Activated T-cell treated with anti-CD3 and anti-CD28 coated beads, Interleukin-2, amount 50 U/mL, for 24 hours (primary cell): ENCODE data around the gene SNTG2.

Experiments
- DNase-seq: peaks from one replicate; pipeline ENCODE4 v3.0.0-alpha.2; 2020
- H3K27ac Mint-ChIP-seq: 2 replicates; pipeline ENCODE4 v1.8.0; 2020; ENCODE audit warnings: mild to moderate bottlenecking, mixed read lengths
- H3K27me3 Mint-ChIP-seq: 2 replicates; pipeline ENCODE4 v1.8.0; 2020; ENCODE audit warnings: mixed read lengths
- H3K36me3 Mint-ChIP-seq: 2 replicates; pipeline ENCODE4 v1.8.0; 2020; ENCODE audit warnings: low read depth, mixed read lengths
- H3K4me1 Mint-ChIP-seq: 2 replicates; pipeline ENCODE4 v1.8.0; 2020; ENCODE audit warnings: low read depth, mixed read lengths
- H3K4me3 Mint-ChIP-seq: 2 replicates; pipeline ENCODE4 v1.8.0; 2020; ENCODE audit warnings: mild to moderate bottlenecking, moderate library complexity, mixed read lengths
- H3K9me3 Mint-ChIP-seq: 2 replicates; pipeline ENCODE4 v1.8.0; 2020; ENCODE audit warnings: mixed read lengths

SNTG2 gene

DNA sequence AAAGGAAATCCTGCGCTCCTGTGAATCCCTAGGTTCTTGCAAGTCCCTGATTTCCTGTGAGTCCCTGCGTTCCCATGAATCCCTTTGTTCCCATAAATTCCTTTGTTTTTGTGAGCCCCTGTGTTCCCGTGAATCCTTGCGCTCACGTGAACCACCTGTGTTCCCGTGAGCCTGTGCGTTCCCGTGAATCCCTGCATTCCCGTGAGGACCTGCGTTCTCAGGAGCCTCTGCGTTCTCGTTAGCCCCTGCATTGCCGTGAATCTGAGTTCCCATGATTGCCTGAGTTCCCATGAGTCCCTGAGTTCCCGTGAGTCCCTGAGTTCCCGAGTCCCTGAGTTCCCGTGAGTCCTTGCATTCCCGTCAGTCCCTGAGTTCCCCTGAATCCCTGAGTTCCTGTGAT, 71.5 kb downstream of the SNTG2 start:
- H3K4me1 Mint-ChIP-seq: no peaks in the 10 kb centered on the region
- no peaks in the 10 kb centered on the region for H3K36me3 Mint-ChIP-seq
- no peak for DNase-seq
- H3K27ac Mint-ChIP-seq: no peak overlapping the region
- no peaks in the 10 kb centered on the region for H3K9me3 Mint-ChIP-seq
- H3K4me3 Mint-ChIP-seq: no peak overlapping the region
- no peaks in the 10 kb centered on the region for H3K27me3 Mint-ChIP-seq

DNA sequence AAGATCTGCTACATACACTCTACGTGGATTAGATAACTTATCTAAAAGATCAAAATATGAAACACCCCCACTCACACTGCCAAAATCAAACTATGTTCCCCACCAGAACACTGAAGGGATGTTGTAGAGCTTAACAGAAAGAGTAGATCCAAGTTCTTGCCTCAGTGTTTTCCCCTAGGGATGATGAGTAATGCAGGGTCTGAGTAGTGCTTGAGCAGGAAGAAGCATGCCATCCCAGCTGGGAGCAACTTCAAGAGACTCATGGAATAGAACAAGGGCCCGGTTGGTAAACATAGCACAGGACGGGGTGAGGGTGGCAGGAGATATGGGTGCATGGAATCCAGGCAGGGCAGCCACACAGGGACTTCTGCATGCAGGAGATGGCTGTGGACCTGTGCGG, 74.3 kb downstream of the SNTG2 start:
- Mint-ChIP-seq H3K4me1 (no peaks in the 10 kb centered on the region), H3K27ac (no peak overlapping the region), H3K4me3 (no peak overlapping the region), H3K27me3 (no peaks in the 10 kb centered on the region), H3K36me3 (no peaks in the 10 kb centered on the region), H3K9me3 (no peaks in the 10 kb centered on the region)
- no peak for DNase-seq

DNA sequence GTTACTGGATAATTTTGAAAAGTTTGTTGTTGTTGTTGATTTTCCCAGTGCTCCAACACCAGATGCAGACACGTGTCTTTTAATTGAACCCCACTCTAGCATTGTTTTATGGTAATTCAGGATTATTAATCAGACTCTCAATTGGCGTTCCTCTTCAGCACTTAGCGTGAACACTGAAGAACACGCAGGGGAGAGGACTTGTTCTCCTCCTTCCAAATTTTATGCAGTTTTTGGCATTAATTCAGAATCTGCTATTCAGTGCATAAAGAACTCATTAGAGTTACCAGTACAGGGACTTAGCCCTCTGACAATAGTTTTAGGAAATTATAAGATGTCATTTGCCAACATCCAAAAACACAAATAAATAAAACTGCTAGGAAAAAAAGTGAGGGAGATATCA, 75.5 kb downstream of the SNTG2 start:
- Mint-ChIP-seq H3K9me3 (no peaks in the 10 kb centered on the region), H3K27ac (no peak overlapping the region), H3K4me1 (no peaks in the 10 kb centered on the region), H3K4me3 (no peak overlapping the region), H3K27me3 (no peaks in the 10 kb centered on the region), H3K36me3 (no peaks in the 10 kb centered on the region)
- DNase-seq: no peak

DNA sequence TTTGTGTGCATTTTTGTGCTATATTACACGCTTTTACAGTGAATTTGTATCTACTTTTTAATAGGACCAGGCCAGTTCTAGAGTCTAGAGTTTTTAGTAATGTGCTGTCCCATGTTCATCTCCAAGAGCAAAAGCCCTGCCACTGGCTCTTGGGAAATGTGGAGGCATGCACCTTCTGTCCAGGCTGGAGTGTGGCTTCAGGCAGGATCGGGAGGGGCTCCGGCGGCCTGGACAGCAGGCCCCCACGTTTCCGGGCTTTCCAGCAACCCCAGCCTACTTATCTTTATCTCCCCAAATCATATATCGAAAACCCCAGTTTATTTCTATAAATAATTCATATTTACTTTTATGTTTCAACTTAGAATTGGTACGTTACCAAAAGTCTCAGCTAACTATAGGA, 78.2 kb downstream of the SNTG2 start:
- Mint-ChIP-seq H3K27me3 (no peaks in the 10 kb centered on the region), H3K9me3 (no peaks in the 10 kb centered on the region), H3K27ac (no peak overlapping the region), H3K4me3 (no peak overlapping the region), H3K4me1 (peaks cover 12% of the 10 kb centered on the region), H3K36me3 (no peaks in the 10 kb centered on the region)
- no peak for DNase-seq

DNA sequence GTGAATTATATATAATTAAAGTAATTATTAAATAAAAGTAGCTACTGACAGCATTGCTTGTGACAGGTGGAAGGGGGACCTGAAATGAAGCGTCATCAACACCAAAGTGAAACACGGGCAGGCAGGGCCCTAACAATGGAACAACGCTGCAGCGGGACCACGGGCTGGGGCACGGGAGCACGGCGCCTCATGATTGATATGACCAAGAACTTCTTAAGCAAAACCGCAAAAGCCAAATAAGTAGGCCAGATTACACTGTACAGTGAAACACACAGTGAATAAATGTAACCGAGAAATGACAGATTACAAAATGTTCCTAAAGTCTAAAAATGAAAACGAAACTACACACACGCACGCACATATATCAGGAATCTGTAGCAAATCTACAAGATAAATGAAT, 81.4 kb downstream of the SNTG2 start:
- H3K36me3 Mint-ChIP-seq: no peaks in the 10 kb centered on the region
- peak overlapping the region; percentile 37 for H3K4me3 Mint-ChIP-seq
- no peaks in the 10 kb centered on the region for H3K27me3 Mint-ChIP-seq
- H3K9me3 Mint-ChIP-seq: peaks cover 3% of the 10 kb centered on the region
- no peak overlapping the region for H3K27ac Mint-ChIP-seq
- DNase-seq: peak; percentile 45
- peaks cover 12% of the 10 kb centered on the region for H3K4me1 Mint-ChIP-seq

DNA sequence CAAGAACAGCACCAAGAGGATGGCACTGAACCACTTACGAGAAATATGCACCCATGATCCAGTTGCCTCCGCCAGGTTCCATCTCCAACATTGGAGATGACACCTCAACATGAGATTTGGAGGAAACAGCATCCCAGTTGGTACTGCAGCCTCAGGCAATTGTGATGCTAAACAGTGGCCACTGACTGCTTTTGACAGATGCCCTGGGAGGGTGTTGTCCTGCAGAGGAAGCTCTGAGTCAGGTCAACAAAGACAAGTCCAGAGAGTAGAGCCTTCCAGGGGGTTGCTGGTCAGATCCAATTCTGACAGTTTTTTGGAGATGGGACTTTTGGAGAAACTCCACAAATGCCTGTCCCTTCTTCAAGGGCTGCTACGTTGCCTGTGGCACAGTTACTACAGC, 82.4 kb downstream of the SNTG2 start:
- Mint-ChIP-seq H3K4me1 (peaks cover 12% of the 10 kb centered on the region), H3K4me3 (no peak overlapping the region), H3K9me3 (peaks cover 3% of the 10 kb centered on the region), H3K27ac (no peak overlapping the region), H3K36me3 (no peaks in the 10 kb centered on the region), H3K27me3 (no peaks in the 10 kb centered on the region)
- no peak for DNase-seq

DNA sequence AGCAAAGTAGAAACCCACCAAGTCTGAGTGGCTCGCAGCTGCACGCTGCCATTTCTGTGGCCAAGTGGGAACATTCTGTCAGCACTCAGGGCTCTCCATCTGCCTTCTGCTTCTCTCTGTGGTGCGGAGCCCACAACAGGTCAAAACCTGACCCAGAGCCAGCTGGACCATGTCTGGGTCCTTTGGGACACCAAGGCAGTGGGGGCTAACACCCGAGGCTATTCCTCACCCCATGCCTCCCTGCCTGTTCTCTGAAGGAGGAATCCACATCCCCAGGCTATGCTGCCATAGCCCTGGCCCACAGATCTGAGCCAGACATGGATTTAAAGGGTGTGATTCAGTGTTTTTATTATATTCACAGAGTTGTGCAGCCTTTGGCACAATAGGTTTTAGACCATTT, 86.4 kb downstream of the SNTG2 start:
- H3K27ac Mint-ChIP-seq: no peak overlapping the region
- peaks cover 8% of the 10 kb centered on the region for H3K4me1 Mint-ChIP-seq
- no peaks in the 10 kb centered on the region for H3K27me3 Mint-ChIP-seq
- peaks cover 3% of the 10 kb centered on the region for H3K9me3 Mint-ChIP-seq
- DNase-seq: no peak
- no peaks in the 10 kb centered on the region for H3K36me3 Mint-ChIP-seq
- H3K4me3 Mint-ChIP-seq: no peak overlapping the region

DNA sequence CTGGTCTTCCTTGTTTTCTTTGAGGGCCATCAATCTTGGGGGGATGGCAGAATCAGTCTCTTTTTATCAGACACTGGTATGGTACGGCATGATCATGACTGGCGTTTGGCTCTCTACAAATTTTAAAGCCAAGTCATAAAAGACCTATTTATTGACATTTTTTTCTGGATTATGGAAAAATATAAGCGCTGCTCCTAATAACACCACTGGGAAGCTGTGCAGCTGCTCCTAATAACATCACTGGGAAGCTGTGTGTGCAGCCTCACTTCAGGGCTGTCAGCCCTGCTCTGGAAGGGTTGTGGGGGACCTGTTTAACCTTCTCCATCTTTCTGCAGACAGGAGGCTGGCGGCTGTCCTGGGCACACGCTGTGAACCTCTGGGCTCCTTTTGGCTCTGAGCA, 88.9 kb downstream of the SNTG2 start:
- no peak overlapping the region for H3K4me3 Mint-ChIP-seq
- no peaks in the 10 kb centered on the region for H3K4me1 Mint-ChIP-seq
- no peaks in the 10 kb centered on the region for H3K36me3 Mint-ChIP-seq
- no peak overlapping the region for H3K27ac Mint-ChIP-seq
- H3K27me3 Mint-ChIP-seq: peaks cover 6% of the 10 kb centered on the region
- no peak for DNase-seq
- peaks cover 10% of the 10 kb centered on the region for H3K9me3 Mint-ChIP-seq

DNA sequence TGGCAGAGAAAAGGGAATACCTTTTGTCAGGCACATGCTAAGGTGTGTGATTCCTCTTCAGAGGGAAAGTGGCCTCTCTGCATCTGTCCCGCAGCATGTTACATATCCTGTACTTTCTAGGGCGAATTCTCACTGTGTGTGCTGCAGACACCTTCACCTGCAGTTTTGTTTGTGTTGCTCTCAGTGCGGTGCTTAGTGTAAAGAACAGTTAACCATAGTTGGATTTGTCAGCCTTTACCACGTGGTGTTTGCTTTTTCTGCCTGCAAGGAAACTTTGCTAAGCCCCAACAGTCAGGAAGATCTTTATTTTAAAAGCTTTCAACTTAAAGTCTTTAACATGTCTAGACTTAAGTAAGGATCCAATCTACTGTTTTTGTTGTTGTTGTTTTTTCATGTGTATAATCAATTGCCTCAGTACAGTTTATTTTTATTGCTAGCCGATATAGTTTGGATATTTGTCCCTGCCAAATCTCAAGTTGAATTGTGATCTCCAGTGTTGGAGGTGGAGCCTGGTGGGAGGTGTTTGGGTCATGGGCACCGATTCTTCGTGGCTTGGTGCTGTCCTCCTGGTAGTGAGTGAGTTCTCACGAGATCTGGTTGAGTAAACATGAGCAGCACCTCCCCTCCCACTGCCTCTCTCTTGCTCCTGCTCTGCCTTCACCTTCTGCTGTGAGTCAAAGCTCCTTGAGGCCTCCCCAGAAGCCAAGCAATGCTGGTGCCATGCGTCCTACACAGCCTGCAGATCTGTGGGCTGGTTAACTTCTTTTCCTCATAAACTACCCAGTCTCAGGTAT, 90.6 kb downstream of the SNTG2 start:
- Mint-ChIP-seq H3K27ac (no peak overlapping the region), H3K36me3 (no peaks in the 10 kb centered on the region), H3K4me3 (no peak overlapping the region), H3K27me3 (peaks cover 8% of the 10 kb centered on the region), H3K9me3 (peaks cover 12% of the 10 kb centered on the region), H3K4me1 (peaks cover 6% of the 10 kb centered on the region)
- DNase-seq: no peak

DNA sequence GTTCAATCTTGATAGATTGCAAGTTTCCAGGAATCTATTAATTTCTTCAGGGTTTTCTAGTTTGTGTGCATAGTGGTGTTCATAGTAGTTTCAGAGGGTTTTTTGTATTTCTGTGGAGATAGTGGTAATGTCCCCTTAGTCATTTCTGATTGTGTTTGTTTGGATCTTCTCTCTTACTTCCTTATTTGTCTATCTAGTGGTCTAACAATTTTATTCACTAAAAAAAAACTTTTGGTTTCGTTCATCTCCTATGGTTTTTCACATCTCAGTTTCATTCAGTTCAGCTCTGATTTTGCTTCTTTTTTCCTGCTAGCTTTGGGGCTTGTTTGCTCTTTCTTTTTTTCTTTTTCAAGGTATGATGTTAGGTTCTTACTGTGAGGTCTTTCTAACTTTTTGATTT, 94.5 kb downstream of the SNTG2 start:
- H3K27me3 Mint-ChIP-seq: peaks cover 22% of the 10 kb centered on the region
- peaks cover 6% of the 10 kb centered on the region for H3K4me1 Mint-ChIP-seq
- no peak overlapping the region for H3K4me3 Mint-ChIP-seq
- DNase-seq: no peak
- H3K36me3 Mint-ChIP-seq: no peaks in the 10 kb centered on the region
- no peak overlapping the region for H3K27ac Mint-ChIP-seq
- peaks cover 22% of the 10 kb centered on the region for H3K9me3 Mint-ChIP-seq

DNA sequence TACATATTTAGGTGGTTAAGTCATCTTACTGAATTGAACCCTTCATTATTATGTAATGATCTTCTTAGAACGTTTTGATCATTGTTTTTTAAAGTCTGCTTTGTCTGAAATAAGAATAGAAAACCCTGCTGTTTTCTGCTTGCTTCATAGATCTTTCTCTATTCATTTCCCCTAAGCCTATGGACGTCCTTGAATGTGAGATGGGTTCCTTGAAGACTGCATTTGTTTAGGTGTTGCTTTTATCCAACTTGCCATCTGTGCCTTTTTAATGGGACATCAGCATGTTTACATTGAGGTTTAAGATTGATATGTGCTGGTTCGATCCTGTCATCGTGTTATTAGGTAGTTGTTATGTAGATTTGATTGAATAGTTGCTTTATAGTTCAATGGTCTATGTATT, 95.4 kb downstream of the SNTG2 start:
- DNase-seq: no peak
- Mint-ChIP-seq H3K36me3 (no peaks in the 10 kb centered on the region), H3K4me3 (no peak overlapping the region), H3K27ac (no peak overlapping the region), H3K4me1 (peaks cover 7% of the 10 kb centered on the region), H3K27me3 (peaks cover 23% of the 10 kb centered on the region), H3K9me3 (peaks cover 22% of the 10 kb centered on the region)

DNA sequence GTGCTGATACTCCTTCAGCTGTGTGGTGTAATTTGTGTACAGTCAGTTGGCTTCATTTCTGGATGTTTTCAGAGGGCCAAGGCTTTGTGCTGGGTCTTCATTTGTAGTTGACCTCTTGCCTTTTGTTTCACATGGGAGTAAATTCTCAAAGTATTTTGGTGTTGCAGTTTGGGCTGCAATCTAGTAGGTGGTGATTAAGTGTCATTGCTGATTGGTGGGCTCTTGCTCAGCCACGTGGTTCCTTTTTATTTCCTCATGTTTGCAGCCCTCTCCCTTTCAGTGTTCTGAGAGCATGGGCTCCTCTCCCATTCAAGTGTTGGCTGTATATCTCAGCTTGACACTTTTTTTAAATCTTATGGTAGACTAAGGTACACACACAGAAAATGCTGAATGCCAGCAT, 96.8 kb downstream of the SNTG2 start:
- H3K27me3 Mint-ChIP-seq: peaks cover 26% of the 10 kb centered on the region
- H3K9me3 Mint-ChIP-seq: peaks cover 19% of the 10 kb centered on the region
- H3K36me3 Mint-ChIP-seq: no peaks in the 10 kb centered on the region
- H3K4me3 Mint-ChIP-seq: no peak overlapping the region
- no peak overlapping the region for H3K27ac Mint-ChIP-seq
- H3K4me1 Mint-ChIP-seq: peaks cover 8% of the 10 kb centered on the region
- no peak for DNase-seq

DNA sequence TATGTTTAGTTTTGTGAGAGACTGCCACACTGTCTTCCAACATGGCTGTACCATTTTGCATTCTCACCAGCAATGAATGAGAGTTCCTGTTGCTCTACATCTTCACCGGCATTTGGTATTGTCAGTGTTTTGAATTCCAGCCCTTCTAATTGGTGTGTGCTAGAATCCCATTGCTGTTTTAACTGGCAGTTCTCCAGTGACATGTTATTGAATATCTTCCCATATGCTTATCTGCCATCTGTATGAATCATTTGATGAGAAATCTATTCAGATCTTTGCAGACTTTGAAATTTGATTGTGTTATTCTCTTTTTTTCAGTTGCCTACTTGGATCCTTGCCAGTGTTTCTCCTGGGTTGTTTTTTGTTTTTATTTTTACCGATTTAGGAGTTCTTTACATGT, 99.0 kb downstream of the SNTG2 start:
- Mint-ChIP-seq H3K4me3 (no peak overlapping the region), H3K4me1 (peaks cover 8% of the 10 kb centered on the region), H3K27ac (no peak overlapping the region), H3K36me3 (no peaks in the 10 kb centered on the region), H3K9me3 (peaks cover 12% of the 10 kb centered on the region), H3K27me3 (peaks cover 31% of the 10 kb centered on the region)
- no peak for DNase-seq

DNA sequence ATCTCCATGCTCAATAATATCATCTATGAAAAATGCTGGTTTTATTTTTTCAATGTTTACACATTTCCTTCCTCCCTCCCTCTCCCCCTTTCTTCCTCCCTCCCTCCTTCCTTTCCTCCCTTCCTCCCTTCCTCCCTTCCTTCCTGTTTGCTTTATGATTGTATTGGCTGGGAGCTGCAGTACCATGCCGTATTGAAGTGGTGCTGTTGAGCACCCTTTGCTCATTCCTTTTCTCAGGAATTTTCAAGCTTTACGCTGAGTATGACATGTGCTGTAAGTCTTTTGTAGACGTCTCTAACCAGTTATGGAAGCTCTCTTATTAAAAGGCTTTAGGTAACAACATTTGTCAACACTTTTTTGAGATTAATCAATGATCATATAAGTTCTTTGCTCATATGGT, 100.4 kb downstream of the SNTG2 start:
- Mint-ChIP-seq H3K27me3 (peaks cover 36% of the 10 kb centered on the region), H3K4me1 (peaks cover 1% of the 10 kb centered on the region), H3K4me3 (no peak overlapping the region), H3K9me3 (peaks cover 12% of the 10 kb centered on the region), H3K36me3 (no peaks in the 10 kb centered on the region), H3K27ac (no peak overlapping the region)
- DNase-seq: no peak

DNA sequence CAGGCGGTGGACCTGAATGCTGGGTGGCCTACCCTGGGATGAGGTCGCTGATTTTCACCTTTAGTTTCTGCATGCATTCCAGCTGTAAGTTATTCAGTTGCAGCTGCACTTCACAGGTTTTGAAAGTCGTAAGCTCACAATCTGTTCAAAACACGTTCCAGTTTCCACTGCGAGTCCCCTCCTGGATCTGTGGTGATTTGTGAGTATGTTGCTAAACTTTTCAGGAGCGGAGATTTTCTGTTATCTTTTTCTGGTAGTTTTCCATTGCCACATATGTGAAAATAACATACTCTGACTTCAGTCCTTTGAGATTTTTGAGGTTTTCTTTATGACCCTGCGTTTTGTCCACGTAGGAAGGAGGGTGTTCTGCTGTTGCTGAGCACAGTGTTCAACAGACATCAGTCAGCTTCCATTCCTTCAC, 102.1 kb downstream of the SNTG2 start:
- peaks cover 7% of the 10 kb centered on the region for H3K9me3 Mint-ChIP-seq
- no peak overlapping the region for H3K4me3 Mint-ChIP-seq
- no peaks in the 10 kb centered on the region for H3K36me3 Mint-ChIP-seq
- no peak for DNase-seq
- peaks cover 1% of the 10 kb centered on the region for H3K4me1 Mint-ChIP-seq
- H3K27me3 Mint-ChIP-seq: peaks cover 25% of the 10 kb centered on the region
- H3K27ac Mint-ChIP-seq: no peak overlapping the region

DNA sequence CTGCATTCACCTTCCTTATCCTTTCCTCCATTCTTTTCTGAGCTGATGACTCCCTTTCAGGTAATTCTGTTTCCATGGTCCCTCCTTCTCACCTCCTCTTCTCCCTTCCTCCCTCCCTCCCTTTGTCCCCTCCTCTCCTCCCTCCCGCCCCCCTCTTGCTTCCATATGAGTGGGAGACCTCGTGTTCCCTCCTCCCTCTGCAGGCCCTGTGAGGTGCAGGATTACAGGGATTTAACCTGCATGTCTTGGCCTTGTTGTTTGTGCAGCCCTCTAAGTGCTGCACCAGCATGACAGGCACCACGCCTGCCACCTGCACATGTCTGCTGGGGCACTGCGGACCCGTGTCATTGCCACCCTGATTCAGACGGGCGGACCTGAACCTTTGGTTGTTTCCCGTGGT, 103.1 kb downstream of the SNTG2 start:
- H3K27me3 Mint-ChIP-seq: peaks cover 26% of the 10 kb centered on the region
- DNase-seq: no peak
- peaks cover 1% of the 10 kb centered on the region for H3K4me1 Mint-ChIP-seq
- no peak overlapping the region for H3K4me3 Mint-ChIP-seq
- H3K36me3 Mint-ChIP-seq: no peaks in the 10 kb centered on the region
- H3K27ac Mint-ChIP-seq: no peak overlapping the region
- peaks cover 5% of the 10 kb centered on the region for H3K9me3 Mint-ChIP-seq
